Measurements from ENCODE around the gene PTPDC1.

DNA sequence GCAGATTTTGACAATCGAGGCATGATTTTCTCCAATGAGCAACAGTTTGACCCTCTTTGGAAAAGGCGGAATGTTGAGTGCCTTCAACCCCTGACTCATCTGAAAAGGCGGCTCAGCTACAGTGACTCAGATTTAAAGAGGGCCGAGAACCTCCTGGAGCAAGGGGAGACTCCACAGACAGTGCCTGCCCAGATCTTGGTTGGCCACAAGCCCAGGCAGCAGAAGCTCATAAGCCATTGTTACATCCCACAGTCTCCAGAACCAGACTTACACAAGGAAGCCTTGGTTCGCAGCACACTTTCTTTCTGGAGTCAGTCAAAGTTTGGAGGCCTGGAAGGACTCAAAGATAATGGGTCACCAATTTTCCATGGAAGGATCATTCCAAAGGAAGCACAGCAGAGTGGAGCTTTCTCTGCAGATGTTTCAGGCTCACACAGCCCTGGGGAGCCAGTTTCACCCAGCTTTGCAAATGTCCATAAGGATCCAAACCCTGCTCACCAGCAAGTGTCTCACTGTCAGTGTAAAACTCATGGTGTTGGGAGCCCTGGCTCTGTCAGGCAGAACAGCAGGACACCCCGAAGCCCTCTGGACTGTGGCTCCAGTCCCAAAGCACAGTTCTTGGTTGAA, 13.6 kb downstream of the PTPDC1 start:
- TF ChIP-seq, protein P1, sequence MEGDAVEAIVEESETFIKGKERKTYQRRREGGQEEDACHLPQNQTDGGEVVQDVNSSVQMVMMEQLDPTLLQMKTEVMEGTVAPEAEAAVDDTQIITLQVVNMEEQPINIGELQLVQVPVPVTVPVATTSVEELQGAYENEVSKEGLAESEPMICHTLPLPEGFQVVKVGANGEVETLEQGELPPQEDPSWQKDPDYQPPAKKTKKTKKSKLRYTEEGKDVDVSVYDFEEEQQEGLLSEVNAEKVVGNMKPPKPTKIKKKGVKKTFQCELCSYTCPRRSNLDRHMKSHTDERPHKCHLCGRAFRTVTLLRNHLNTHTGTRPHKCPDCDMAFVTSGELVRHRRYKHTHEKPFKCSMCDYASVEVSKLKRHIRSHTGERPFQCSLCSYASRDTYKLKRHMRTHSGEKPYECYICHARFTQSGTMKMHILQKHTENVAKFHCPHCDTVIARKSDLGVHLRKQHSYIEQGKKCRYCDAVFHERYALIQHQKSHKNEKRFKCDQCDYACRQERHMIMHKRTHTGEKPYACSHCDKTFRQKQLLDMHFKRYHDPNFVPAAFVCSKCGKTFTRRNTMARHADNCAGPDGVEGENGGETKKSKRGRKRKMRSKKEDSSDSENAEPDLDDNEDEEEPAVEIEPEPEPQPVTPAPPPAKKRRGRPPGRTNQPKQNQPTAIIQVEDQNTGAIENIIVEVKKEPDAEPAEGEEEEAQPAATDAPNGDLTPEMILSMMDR (conservative IDR thresholded peaks at IDR 0.05; ENCODE audit: low read depth, low read length): no peak
- no peak for TF ChIP-seq EZH2 (IDR thresholded peaks at IDR 0.05; ENCODE audit: low read length, unreplicated experiment)
- TF ChIP-seq EZH2phosphoT487 (IDR thresholded peaks at IDR 0.05; ENCODE audit: borderline replicate concordance, low read length): no peak
